Right lobe of liver (tissue), 4 donors: ENCODE measurements around the gene ACTL8.

Experiments used
- CTCF ChIP-seq, 4 donors: fragments of 200-600 bp in 3 of 4; fragments of 450-650 bp in 1 of 4; IDR thresholded peaks; one replicate each; pipeline versions ENCODE4 v1.5.1 to v1.8.0; 2016 to 2022; ENCODE audit warnings: antibody characterized with exemption in 4 of 4, mild to moderate bottlenecking in 2 of 4
- POLR2A ChIP-seq: fragments of 450-650 bp; IDR thresholded peaks from one replicate; pipeline ENCODE4 v1.6.1; 2017; ENCODE audit warnings: antibody characterized with exemption, mild to moderate bottlenecking
- donor health status: DM: no; HTN: no; CAD: no.
- donor health status: DM: no; HTN: no; CAD: no.
- donor health status: DM: no; HTN: yes; CAD: no.

- TF ChIP-seq CTCF (IDR thresholded peaks at IDR 0.05) (no peak), POLR2A (no peak)
Measured at GRCh38 chr1:17739050-17739449, 16.1 kb upstream of the ACTL8 start.
